Measurements from ENCODE around the gene CATSPERZ. TPM values are rescaled to one million over a fixed set of nuclear protein-coding genes. Genes with fewer than 3 reads are reported as not detected.

The CATSPERZ gene
- total and polyA plus RNA-seq, 2 of the 8 experiments (the other 6 are each of a cell fraction or from before 2014, with no cell fraction given), result 0.77 TPM; not detected in 1

DNA sequence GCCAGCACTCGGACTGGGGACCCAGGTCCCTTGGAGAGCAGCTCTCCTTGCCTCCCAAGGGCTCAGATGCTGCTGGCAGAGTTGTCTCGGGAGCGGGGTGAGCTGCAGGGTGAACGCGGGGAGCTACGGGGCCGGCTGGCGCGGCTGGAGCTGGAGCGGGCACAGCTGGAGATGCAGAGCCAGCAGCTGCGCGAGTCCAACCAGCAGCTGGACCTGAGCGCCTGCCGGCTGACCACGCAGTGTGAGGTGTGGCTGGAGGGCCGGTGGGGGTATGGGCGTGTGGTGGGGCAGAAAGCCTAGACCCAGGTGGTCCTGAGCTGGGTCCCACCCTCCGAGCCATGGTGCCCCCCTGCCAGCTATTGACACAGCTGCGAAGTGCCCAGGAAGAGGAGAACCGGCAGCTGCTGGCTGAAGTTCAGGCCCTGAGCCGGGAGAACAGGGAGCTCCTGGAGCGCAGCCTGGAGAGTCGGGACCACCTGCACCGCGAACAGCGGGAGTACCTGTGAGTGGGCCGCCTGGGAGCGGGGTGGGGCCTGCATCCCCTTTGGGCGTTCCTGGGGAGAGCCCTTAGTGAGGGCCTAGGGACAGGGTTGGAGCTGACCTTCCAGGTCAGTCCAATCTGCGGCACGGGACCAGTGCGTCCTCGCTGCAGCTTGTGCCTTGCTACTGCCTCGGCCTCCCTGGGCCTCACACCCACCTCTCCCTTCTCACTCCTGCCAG is 53.0 kb downstream of the CATSPERZ start (continued):
- TF ChIP-seq EP300 (IDR thresholded peaks at IDR 0.05; ENCODE audit: borderline replicate concordance in 1 of 2, low read depth in 2 of 2, low read length in 2 of 2), result no peak
- TF ChIP-seq CHD1 (IDR thresholded peaks at IDR 0.05; ENCODE audit: low read depth, low read length), result no peak
- TF ChIP-seq RBBP5 (IDR thresholded peaks at IDR 0.05; ENCODE audit: borderline replicate concordance, low read depth, low read length), result no peak
- no peak for TF ChIP-seq SRF (IDR thresholded peaks at IDR 0.05; ENCODE audit: low read depth, low read length)
- no peak for TF ChIP-seq YY1 (IDR thresholded peaks at IDR 0.05; ENCODE audit: low read depth, low read length)
- TF ChIP-seq SP1 (IDR thresholded peaks at IDR 0.05; ENCODE audit: low read depth, low read length), result no peak
- TF ChIP-seq, protein P1, sequence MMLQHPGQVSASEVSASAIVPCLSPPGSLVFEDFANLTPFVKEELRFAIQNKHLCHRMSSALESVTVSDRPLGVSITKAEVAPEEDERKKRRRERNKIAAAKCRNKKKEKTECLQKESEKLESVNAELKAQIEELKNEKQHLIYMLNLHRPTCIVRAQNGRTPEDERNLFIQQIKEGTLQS (IDR thresholded peaks at IDR 0.05; ENCODE audit: insufficient read depth, low read depth, low read length), result no peak
- no peak for TF ChIP-seq CBX5 (IDR thresholded peaks at IDR 0.05; ENCODE audit: low read depth, low read length)
- no peak for TF ChIP-seq EGR1 (IDR thresholded peaks at IDR 0.05; ENCODE audit: borderline replicate concordance, low read depth, low read length)
- no peak for TF ChIP-seq SAP30 (IDR thresholded peaks at IDR 0.05; ENCODE audit: insufficient read depth, insufficient replicate concordance, low read length)
- TF ChIP-seq, protein P2, sequence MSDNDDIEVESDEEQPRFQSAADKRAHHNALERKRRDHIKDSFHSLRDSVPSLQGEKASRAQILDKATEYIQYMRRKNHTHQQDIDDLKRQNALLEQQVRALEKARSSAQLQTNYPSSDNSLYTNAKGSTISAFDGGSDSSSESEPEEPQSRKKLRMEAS (IDR thresholded peaks at IDR 0.05), result no peak
